ENCODE measurements around the gene COX4I2.

- TF ChIP-seq CTCF (IDR thresholded peaks at IDR 0.05; ENCODE audit: low read depth, low read length) (no peak), POLR2A (IDR thresholded peaks at IDR 0.05; ENCODE audit: extremely low read depth, insufficient read length) (no peak)
These were observed 32.2 kb downstream of the COX4I2 start for GRCh38 chr20:31669876-31670275.

All from NB4 (cell line).